SK-N-SH (cell line): ENCODE results near the gene SEPTIN2.

Experiments used
- CHD2 ChIP-seq: fragments of 150-350 bp; IDR thresholded peaks from 2 replicates; pipeline ENCODE4 v1.6.1; 2018; ENCODE audit warnings: low read length; ENCODE audit not compliant: partially characterized antibody
- CTCF ChIP-seq: fragments of 200-600 bp; sonication (generic); IDR thresholded peaks from 2 replicates; pipeline ENCODE4 v1.6.1; 2017; ENCODE audit warnings: antibody characterized with exemption, mild to moderate bottlenecking, moderate library complexity
- EP300 ChIP-seq, 2 experiments: IDR thresholded peaks; 2 replicates each; pipeline versions ENCODE4 v1.4.0 to v1.6.1; 2012; ENCODE audit warnings: borderline replicate concordance in 1 of 2, low read depth in 1 of 2, low read length in 1 of 2
- EZH2phosphoT487 ChIP-seq: fragments of 200-600 bp; sonication (generic); IDR thresholded peaks from 2 replicates; pipeline ENCODE4 v1.6.1; 2017; ENCODE audit warnings: low read depth, mixed run types, mild to moderate bottlenecking, antibody characterized with exemption, moderate library complexity, borderline replicate concordance
- MAX ChIP-seq: IDR thresholded peaks from 2 replicates; pipeline ENCODE4 v1.4.0; 2012; ENCODE audit warnings: low read depth
- NFIC ChIP-seq: IDR thresholded peaks from 2 replicates; pipeline ENCODE4 v1.4.0; 2012; ENCODE audit warnings: borderline replicate concordance
- NRF1 ChIP-seq: IDR thresholded peaks from 2 replicates; pipeline ENCODE4 v1.6.1; 2012; ENCODE audit warnings: low read depth, mild to moderate bottlenecking, low read length
- RAD21 ChIP-seq: IDR thresholded peaks from 2 replicates; pipeline ENCODE4 v1.6.1; 2012; ENCODE audit warnings: mild to moderate bottlenecking, low read length
- SIN3A ChIP-seq: IDR thresholded peaks from 2 replicates; pipeline ENCODE4 v1.6.1; 2012; ENCODE audit warnings: low read depth, mild to moderate bottlenecking, low read length, moderate library complexity, borderline replicate concordance
- TAF1 ChIP-seq: IDR thresholded peaks from 2 replicates; pipeline ENCODE4 v1.6.1; 2012; ENCODE audit warnings: low read depth, mild to moderate bottlenecking, low read length, moderate library complexity, borderline replicate concordance
- TCF12 ChIP-seq: IDR thresholded peaks from 2 replicates; pipeline ENCODE4 v1.4.0; 2012
- TEAD4 ChIP-seq: IDR thresholded peaks from 2 replicates; pipeline ENCODE4 v1.4.0; 2012; ENCODE audit warnings: mild to moderate bottlenecking, borderline replicate concordance; ENCODE audit not compliant: insufficient read depth
- USF2 ChIP-seq: fragments of 150-350 bp; IDR thresholded peaks from 2 replicates; pipeline ENCODE4 v1.6.1; 2017; ENCODE audit warnings: antibody characterized with exemption, low read length, low read depth, borderline replicate concordance
- YY1 ChIP-seq: IDR thresholded peaks from 2 replicates; pipeline ENCODE4 v1.4.0; 2012; ENCODE audit warnings: low read depth, mild to moderate bottlenecking

GRCh38 chr2:241272303-241273209 lies 43.2 kb upstream of the SEPTIN2 start:
- TF ChIP-seq USF2 = no peak
- no peak for TF ChIP-seq CTCF
- TF ChIP-seq TEAD4 = no peak
- no peak for TF ChIP-seq CHD2
- no peak for TF ChIP-seq YY1
- TF ChIP-seq SIN3A = no peak
- no peak for TF ChIP-seq NFIC
- TF ChIP-seq RAD21 = no peak
- TF ChIP-seq TCF12 = no peak
- no peak for TF ChIP-seq EP300 (IDR thresholded peaks at IDR 0.05; ENCODE audit: borderline replicate concordance in 1 of 2, low read depth in 1 of 2, low read length in 1 of 2)
- TF ChIP-seq NRF1 = no peak
- 0 out of 2 replicates have a peak, but pooled peaks have one; percentile 29 for TF ChIP-seq TAF1
- TF ChIP-seq EZH2phosphoT487 = no peak
- TF ChIP-seq MAX = no peak
